Fibroblast of lung (primary cell): ENCODE measurements around the gene PMF1.

ENCODE experiments used
- EZH2 ChIP-seq: IDR thresholded peaks from 2 replicates; pipeline ENCODE4 v1.5.1; 2012; ENCODE audit warnings: low read length, control low read depth, mild to moderate bottlenecking; ENCODE audit errors: missing control alignments
- TF ChIP-seq, protein P1 (sequence below), 2 donors: IDR thresholded peaks in 1 of 2; conservative IDR thresholded peaks in 1 of 2; 1 replicate in 1 of 2; 2 replicates in 1 of 2; pipeline ENCODE4 v1.5.1; 2011 to 2012; ENCODE audit warnings: low read length in 2 of 2, control low read depth in 1 of 2, inconsistent platforms in 1 of 2, low read depth in 1 of 2, mild to moderate bottlenecking in 1 of 2

DNA sequence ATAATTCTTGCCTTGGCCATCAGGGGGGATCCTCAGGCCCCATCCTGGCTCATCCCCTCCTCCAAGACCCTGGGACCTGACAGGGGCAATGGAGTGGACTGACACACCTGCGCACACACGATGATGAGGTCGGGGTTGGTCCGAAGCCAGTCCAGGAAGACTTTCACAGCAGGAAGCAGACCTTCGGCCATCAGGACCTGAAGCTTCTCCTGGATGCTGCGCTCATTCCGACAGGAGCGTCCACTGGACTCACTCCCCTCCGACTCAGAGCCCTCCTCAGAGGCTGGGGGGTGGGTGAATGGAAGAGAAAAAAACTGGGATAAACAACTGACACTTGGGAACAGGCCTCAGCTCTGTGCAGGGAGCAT lies 50.5 kb downstream of the PMF1 start:
- TF ChIP-seq EZH2 = no peak
- TF ChIP-seq, protein P1, sequence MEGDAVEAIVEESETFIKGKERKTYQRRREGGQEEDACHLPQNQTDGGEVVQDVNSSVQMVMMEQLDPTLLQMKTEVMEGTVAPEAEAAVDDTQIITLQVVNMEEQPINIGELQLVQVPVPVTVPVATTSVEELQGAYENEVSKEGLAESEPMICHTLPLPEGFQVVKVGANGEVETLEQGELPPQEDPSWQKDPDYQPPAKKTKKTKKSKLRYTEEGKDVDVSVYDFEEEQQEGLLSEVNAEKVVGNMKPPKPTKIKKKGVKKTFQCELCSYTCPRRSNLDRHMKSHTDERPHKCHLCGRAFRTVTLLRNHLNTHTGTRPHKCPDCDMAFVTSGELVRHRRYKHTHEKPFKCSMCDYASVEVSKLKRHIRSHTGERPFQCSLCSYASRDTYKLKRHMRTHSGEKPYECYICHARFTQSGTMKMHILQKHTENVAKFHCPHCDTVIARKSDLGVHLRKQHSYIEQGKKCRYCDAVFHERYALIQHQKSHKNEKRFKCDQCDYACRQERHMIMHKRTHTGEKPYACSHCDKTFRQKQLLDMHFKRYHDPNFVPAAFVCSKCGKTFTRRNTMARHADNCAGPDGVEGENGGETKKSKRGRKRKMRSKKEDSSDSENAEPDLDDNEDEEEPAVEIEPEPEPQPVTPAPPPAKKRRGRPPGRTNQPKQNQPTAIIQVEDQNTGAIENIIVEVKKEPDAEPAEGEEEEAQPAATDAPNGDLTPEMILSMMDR (conservative IDR thresholded peaks at IDR 0.05 in 1 of 2, IDR thresholded peaks at IDR 0.05 in 1 of 2; ENCODE audit: low read depth in 1 of 2, low read length in 2 of 2) = no peak
